GM12873 (cell line): ENCODE data around the gene TNS3.

ENCODE experiments used
- TF ChIP-seq, protein P1 (sequence below): IDR thresholded peaks from 2 replicates; pipeline ENCODE4 v1.5.1; 2012; ENCODE audit warnings: low read depth, mild to moderate bottlenecking, moderate library complexity, low read length, control low read depth; ENCODE audit not compliant: insufficient read depth; ENCODE audit errors: missing control alignments

The TNS3 gene

GRCh38 chr7:47354831-47355541 lies 226.9 kb downstream of the TNS3 start:
- TF ChIP-seq, protein P1, sequence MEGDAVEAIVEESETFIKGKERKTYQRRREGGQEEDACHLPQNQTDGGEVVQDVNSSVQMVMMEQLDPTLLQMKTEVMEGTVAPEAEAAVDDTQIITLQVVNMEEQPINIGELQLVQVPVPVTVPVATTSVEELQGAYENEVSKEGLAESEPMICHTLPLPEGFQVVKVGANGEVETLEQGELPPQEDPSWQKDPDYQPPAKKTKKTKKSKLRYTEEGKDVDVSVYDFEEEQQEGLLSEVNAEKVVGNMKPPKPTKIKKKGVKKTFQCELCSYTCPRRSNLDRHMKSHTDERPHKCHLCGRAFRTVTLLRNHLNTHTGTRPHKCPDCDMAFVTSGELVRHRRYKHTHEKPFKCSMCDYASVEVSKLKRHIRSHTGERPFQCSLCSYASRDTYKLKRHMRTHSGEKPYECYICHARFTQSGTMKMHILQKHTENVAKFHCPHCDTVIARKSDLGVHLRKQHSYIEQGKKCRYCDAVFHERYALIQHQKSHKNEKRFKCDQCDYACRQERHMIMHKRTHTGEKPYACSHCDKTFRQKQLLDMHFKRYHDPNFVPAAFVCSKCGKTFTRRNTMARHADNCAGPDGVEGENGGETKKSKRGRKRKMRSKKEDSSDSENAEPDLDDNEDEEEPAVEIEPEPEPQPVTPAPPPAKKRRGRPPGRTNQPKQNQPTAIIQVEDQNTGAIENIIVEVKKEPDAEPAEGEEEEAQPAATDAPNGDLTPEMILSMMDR, result no peak

DNA sequence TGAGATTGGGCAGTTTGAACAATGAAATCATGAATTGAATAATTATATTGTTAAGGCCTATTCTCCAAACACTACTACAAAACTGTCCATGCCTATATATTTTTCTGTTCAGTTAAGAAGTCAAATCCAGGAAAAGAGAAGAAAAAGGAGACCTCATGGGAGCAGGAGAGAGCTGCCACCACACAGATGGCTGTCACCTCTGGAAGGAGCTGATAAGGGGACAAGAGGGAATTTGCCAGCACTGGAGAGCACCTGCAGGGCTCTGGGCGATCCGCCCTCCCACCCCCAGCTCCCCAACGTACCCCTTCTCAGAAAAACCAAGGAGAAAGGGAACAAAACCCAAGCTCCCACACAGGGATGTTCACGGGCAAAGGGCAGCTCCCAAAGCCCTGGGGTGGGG lies 227.8 kb downstream of the TNS3 start:
- TF ChIP-seq, protein P1, result no peak

- TF ChIP-seq, protein P1, result no peak
Measured at GRCh38 chr7:47352394-47352968, 229.4 kb downstream of the TNS3 start.

DNA sequence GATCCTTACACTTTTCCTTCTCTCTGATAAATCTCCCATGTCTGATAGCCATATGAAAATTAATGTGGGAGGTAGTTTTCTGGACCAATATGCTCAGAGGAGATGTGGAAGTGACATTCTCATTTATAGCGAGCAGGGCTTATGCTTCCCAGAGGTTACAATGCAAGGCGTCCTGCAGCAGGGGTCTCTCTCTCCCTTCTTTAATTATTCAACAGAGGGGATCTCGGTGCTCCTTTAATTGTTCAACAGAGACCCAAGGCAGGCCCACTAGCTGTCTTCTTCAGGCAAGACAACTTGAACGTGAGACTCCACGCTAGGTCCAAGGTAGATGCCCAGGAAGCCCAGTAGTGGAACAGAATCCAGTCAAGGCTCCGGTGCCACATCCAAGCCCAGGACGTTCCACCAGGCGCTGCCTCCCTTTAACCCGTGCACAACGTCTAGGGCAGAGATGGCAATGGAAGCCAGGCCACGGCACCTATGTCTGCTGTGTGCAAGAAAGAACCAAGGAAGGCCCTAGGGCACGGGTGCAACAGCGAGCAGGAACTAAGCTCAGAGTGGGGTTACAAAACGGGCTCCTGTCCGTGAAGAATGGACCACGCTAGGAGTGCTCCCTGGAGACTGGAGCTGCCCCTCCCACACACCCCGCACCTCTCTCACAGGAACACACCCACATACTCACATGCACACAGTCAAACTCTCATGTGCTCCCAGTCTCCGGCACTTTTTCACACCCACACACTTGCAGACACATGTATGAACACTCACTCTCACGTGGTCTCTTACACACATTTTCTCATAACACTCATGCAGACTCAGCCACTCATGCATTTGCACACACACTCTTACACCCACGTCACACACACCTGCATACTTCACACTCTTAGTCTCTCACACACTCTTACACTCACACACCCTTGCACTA lies 230.4 kb downstream of the TNS3 start:
- TF ChIP-seq, protein P1, result no peak

- TF ChIP-seq, protein P1, result no peak
Measured at GRCh38 chr7:47350425-47350824, 231.5 kb downstream of the TNS3 start.

- TF ChIP-seq, protein P1, result no peak
Measured at GRCh38 chr7:47349401-47349800, 232.5 kb downstream of the TNS3 start.

GRCh38 chr7:47347816-47348385 lies 234.0 kb downstream of the TNS3 start:
- TF ChIP-seq, protein P1, result no peak
